GM11168 (cell line): ENCODE data around the gene LIN28A.

Source experiments
- in situ Hi-C: fragments of 300-500 bp; cut with MboI; formaldehyde crosslinking; loops from one replicate; pipeline ENCODE4 v1.12.0; 2022; ENCODE audit warnings: low sequenced_read_pairs; ENCODE audit not compliant: unreplicated experiment

The LIN28A gene

DNA sequence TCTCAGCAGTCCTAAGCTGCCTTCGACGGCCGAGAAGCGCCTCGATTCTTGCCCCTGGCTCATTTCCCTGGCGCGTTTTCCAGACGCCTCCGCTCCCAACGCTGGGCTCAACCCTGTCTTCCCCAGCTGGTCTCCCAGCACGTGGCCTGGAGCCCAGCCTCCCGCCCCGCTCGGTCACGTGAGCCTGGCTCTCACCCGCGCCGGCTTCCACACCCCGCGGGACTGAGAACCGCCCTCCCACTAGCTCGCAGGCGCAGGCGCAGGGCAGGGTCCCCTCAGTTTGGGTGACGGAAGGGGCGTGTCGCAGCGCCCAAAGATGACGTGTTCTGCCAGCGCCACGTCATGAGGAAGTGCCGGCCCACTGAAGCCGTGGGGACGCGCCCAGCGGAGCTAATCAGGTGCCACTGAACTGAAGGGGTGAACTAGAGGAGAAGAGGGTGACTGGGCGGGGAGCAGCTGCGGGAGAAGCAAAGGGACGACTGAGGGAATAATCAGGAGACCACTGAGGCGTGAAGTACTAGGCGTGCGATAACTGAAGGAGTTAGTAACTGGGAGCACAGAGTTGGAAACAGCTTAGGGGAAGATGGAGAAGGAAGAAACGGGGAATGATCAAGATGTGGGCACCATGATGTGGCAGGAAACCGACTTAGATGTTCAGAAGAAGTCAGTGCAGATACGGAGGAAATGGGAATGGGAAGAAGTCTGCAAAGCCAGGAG lies 21.5 kb downstream of the LIN28A start, which contains the start of gene DHDDS:
Gene DHDDS (plus strand): TSS at position 343 of the 717 bp plus-strand sequence. CDS start 625 bp downstream, outside the sequence.
- in situ Hi-C loops: no loop called here

DNA sequence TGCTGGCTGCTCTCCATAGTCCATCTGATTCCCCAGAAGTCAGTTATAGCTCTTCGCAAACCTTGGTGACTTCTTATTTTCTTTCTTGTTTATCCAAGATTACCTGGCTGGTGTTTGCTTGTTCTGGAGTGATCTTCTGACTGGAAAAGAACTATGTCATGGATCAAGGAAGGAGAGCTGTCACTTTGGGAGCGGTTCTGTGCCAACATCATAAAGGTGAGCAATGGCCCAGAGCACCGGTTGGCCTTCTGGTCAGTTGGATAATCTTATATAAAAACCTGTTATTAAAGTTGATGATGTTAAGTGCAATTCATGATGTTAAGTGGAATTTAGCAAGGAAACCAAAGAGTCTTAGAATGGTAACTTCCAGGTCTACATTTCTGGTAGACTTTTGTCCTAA lies 22.2 kb downstream of the LIN28A start:
- in situ Hi-C loops: no loop called here

DNA sequence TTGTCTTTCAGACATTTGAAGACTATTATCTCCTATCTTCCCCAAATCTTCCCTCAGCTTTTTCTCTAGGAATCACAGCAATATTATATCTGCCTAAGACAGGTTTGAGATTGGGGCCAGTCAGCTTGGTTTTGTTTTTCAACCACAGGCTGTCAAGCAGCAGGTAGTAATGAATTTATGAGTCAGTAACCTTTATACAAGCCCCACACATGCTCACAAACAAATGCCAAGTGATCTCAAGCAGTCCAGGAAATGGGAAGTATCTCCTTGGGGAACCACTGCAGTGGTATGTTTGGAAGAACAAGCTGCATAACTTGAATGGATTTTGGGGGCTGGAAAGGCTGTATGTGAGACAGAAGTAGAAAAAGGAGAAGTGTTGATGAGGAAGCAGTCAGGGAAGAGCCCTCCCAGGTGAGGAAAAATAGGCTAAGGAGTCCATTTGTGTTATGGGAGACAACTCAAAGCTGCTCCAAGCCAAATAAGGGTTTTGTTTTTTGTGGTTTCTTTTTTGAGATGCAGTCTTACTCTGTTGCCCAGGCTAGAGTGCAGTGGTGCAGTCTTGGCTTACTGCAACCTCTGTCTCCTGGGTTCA lies 23.6 kb downstream of the LIN28A start:
- in situ Hi-C loops: no loop called here

DNA sequence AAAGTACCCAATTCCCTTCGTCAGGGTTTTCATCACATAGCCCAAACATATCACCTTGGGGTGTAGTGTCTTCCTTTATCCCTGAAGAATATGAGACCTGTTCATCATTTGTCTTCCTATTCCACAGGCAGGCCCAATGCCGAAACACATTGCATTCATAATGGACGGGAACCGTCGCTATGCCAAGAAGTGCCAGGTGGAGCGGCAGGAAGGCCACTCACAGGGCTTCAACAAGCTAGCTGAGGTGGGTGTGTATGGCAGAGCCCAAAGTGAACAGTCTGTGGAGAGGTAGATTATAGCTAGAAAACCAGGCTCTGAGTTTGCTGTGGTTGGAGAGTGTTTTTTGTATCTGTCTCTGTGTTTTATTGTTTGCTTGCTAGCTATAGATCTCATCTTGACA lies 27.4 kb downstream of the LIN28A start:
- in situ Hi-C loops: no loop called here

DNA sequence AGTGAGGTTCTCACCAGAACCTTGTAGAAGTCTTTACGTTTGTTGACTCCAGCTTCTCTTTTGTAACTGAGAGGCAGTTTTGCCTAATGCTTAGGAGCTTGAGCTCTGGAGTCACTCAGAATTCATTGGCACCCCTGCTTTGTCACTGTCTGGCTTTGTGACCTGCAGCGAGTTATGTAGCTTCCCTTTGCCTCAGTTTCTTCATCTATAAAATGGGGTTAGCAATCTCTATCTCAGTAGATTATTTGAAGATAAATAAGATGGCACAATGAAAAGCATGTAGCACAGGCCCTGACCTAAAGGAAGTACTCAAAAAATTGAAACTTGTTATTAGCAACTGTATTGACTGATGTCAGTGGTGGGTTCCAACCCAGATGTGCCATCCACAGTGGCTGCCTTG lies 29.6 kb downstream of the LIN28A start:
- in situ Hi-C loops: no loop called here

DNA sequence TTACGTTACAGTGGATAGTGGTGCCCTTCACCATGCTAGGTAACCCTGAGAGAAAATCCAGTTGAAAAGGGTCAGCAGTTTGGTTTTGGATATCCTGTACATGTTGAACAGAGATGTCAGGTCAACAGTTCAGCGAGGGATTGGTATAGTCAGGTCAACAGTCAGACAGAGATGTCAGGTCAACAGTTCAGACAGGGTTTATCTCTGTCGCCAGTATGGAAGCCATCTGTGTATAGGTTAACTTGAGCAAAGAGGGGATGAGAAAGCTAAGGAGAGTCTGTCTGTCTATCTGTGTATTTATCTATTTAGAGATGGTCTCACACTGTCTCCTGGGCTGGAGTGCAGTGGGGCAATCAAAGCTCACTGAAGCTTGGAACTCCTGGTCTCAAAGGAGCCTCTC lies 39.3 kb downstream of the LIN28A start:
- in situ Hi-C loops: no loop called here

DNA sequence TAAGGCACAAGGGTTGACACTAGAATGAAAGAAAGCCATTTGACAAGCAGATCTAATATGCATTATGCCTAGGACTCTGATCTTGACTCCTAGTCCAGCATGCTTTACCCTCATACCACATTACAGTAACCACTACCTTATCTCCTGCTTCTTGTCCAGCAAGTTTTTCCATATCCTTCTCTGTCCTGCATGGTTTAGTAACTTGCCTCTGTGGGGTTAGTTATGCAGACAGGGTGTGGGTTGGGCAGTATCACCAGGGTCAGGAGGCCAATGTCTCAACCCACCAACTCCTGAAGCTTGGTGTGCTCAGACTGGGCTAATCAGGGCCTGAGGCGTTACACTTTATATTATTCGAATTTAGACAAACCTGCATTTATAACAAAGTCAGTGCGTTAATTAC lies 40.3 kb downstream of the LIN28A start:
- in situ Hi-C loops: no loop called here

DNA sequence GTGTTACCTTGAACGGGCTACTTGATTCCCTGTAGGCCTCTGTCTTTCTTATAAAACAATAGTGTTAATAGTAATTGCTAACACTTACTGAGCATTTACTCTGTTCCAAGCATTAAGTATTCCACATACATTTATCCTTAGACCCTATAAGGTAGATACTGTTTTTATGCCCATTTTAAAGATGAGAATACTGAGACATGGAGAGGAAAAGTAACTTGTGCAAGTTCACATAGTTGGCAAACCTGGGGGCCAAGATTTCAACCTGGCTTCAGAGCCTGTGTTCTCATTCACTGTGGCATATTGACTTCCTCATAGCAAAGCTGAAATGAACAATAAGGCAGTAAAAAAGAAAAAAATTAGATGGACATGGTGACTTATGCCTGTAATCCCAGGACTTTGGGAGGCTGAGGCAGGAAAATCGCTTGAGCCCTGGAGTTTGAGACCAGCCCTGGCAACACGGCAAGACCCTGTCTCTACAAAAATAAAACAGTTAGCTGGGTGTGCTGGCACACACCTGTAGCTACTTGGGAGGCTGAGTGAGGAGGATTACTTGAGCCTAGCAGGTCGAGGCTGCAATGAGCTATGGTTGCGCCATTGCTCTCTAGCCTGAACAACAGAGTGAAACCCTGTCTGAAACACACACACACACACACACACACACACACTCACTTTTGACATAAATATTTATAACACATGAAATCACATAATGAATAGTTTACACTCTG lies 42.0 kb downstream of the LIN28A start:
- in situ Hi-C loops: no loop called here

DNA sequence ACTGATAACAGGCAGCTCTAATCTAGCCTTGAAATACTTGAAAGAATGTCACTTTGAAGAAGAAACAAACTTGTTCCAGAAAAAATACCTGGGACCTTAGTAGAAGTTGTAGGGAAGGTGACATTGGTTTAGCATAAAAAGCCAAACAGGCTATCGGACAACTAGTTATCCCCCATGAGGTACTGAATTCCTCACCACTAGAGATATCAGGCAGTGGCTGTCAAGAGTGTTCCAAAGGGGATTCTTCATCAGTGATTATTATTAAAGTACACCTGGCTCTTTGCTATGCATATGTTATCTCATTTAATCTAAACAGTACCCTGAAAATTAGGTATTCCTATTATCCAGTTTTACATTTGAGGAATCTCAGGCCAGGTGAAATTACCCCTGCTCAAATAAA lies 48.5 kb downstream of the LIN28A start:
- in situ Hi-C loops: no loop called here

DNA sequence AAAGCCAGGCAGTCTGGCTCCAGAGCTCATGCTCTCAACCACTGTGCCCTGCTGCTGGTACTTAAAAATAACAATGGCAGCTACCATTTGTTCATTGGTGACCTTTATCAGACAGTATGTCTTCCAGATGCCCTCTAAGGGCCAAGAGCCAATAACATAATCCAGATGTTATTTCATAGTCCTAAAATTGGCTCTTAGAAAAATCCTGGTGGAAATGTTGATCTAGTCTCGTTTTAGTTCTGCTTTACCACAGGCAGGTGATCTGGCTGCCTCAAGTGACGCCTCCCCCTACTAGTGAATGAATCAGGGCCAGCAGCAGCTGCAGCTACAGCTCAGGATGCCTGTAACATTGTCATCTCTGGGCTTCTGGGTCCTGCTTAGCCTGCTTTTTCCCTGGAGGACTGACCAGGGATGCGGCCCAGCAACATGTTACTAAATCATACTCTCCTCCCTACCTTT lies 49.0 kb downstream of the LIN28A start:
- in situ Hi-C loops: no loop called here

DNA sequence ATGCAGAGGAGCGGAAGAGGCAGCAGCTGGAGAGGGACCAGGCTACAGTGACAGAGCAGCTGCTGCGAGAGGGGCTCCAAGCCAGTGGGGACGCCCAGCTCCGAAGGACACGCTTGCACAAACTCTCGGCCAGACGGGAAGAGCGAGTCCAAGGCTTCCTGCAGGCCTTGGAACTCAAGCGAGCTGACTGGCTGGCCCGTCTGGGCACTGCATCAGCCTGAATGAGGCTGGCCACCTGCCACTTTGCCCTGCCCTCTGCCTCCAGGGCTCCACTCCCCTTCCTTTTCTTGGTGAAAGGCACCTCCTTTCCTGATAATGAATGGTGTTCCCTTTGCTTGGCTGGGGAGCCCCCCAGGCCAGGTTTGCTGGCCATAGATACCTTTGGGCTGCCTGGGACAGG lies 58.3 kb downstream of the LIN28A start:
- in situ Hi-C loops: no loop called here

DNA sequence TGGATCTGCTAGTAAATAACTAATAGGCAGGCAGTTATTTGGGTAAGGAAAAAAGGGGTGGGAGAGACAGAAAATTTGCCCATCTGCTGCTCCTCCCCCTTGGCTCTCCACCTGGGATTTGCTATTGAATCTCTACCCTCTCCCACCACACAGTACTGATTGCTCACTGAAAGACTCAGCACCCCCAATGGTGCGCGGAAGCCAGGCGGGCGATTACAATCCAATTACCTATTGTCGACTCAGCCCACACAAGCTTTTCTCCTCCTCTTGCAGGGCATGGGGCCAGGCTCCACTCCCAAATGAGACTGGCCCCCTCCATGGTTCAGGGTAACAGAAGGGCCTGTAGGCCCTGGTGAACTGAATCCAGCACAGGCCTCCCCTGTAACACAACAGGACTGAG lies 58.9 kb downstream of the LIN28A start:
- in situ Hi-C loops: no loop called here

DNA sequence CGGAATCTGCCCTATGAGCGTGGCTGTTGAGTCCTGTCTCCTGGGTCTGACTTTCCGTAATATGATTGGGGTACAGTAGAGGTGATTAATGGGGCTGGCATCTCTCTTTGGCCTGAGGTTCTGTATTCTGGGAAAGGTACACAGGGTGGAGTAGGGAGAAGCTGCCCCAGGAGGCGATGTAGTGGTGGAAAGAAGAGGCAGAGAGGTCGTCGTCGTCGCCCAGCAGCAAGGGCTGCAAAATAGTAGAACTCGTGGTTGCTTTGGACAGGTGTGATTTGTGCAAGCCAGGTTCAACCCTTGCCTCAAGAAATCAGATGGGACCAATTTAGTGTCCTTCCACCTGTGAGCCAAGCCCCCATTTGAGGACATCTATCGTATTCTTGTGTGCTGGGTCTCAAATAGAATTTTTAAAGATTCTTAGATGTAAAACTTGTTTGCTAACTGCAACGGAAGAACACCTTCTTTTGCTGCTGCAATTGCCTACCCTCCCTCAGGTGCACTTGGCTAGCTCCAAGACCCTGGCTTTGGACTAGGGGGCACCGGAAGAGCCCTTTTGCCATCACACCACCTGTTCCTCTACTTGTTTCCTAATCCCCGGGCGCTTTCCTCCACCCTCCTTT lies 60.4 kb downstream of the LIN28A start:
- in situ Hi-C loops: no loop called here

DNA sequence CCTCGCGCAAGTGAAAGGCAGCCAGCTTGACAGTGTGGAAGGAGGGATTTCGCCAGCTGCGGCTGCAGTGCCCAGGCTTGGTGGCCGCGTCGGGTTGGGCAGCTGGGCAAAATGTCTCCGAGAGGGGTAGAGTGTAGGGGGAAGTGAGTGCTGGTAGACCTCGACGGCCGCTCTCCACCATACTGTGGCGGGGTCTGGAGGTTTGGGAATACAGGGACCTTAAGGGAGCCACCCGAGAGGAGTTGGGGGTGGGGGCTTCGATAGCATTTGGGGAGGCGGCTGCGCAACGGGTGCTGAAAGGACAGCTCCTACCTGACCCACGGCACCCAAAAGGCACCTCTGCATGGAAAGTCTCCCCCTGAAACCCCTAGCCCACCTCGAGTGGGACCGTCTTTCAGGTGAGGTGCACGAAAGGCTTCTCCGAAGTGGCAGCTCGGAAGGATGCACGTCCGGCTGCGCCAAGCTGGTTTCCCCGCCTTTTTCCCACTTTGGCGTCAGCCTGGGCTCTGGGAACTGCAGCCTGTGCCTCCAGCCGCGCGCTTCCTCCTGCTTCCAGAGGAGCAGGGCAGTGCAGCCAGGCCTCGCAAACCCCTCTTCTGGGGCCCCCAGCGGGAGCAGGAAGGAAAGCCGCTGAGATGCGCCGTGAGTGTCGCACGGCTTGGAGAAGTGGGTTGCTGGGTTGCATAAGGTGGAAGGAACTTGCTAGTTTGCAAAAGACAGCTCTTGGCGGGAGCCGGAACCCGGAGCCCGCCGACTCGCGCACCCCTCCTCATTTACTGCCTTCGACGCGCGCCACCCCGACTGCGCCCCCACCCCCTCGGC lies 61.1 kb downstream of the LIN28A start:
- in situ Hi-C loops: no loop called here

DNA sequence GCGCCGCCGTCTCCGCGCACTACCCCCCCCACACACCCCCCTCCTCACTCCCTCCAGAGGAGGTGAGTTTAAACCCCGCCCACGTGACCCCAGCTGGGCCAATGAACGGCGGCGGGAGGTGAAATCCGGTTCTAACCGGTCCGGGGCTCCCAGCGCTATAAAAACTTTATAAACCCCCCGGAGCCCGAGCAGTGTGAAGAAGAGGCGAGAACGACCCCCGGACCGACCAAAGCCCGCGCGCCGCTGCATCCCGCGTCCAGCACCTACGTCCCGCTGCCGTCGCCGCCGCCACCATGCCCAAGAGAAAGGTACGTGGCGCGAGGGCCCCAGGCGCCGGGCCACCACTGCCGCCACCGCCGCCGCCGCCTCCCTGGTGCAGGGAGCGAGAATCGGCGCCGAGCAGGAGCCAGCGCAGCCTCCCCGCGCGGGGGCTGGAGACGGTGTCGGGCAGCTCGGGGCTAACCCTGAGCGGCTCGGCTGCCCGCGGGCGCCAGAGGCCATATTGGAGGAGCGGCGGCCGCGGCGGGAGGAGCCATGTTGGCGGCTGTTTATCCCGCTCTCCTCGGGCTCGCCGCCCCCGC lies 61.8 kb downstream of the LIN28A start, which contains the start of gene HMGN2:
Gene HMGN2 (plus strand): TSS at position 121 of the 581 bp plus-strand sequence. CDS start 173 bp downstream, at position 294.
- in situ Hi-C loops: no loop called here

DNA sequence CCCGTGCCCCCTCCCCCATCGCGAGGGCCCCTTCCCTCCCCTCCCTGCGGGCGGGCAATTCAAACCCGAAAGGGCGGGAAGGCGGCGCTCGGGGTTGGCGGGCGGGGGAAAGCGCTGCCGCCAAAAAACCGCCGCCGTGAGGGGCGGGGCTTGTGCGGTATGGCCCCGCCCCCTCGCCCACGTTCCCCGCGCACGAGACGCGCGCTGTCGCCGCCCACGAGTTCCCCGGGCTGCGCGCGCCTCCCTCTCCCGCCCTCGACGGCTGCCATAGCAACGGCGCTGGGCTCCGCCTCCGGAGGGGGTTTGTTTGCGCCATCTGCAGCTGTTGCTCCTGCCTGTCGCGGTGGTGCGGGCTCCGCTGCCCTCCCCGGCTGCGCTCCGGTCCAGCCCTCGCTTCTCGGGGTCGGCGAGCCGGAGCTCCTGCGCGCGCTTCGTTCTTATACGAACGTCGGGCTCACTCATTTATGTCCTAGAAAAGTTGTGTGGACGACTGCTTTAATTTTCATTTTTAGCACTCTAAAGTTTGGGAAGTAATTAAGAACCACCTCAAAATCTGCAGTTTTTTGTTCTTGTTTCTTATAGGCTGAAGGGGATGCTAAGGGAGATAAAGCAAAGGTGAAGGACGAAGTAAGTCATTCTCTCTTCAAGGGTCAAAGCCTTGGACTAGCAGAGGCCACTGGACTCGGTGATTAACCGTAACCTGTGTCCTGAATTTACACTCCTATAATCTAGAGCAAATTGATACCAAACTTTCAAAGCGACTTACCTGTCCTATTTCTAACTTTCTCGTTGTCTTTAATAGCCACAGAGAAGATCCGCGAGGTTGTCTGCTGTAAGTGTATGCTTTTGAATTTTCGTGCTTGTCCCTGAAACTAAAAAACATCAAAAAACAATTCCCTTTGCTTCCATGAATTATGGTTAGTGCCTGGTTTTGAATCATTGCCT lies 62.6 kb downstream of the LIN28A start:
- in situ Hi-C loops: no loop called here

DNA sequence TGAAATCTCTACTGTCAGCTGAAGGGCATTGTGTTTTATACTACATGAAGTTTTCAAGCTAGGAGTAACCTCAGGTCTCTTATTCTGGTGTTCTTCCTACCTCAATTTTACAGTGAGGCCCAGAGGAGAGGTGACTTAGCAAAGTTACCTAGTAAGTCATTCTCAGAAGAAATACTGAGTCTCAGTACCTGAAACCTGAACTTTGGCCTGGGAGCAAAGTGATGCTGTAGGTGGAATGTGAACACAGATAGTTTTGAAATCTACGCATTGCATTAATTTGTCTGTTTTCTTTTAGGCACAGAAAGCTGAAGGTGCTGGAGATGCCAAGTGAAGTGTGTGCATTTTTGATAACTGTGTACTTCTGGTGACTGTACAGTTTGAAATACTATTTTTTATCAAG lies 64.2 kb downstream of the LIN28A start:
- in situ Hi-C loops: no loop called here

DNA sequence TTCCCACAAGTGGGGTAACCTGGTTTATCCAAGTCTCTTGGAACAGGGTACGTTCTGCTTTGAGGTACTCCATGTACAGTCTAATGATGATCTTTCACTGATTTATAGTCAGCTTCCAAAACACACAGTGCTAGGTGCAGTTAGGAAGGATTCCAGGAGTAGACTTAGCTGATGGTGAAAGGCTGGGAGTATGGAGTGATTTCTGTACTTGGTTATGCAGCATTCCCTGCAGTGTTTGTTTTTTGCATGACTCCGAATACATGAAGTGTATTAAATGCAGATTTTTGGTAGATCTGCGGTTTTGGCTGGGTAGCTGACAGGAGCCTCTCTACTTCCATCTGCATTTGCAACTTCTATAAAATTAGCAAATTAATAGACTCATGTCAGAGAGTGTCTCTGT lies 65.4 kb downstream of the LIN28A start:
- in situ Hi-C loops: no loop called here

DNA sequence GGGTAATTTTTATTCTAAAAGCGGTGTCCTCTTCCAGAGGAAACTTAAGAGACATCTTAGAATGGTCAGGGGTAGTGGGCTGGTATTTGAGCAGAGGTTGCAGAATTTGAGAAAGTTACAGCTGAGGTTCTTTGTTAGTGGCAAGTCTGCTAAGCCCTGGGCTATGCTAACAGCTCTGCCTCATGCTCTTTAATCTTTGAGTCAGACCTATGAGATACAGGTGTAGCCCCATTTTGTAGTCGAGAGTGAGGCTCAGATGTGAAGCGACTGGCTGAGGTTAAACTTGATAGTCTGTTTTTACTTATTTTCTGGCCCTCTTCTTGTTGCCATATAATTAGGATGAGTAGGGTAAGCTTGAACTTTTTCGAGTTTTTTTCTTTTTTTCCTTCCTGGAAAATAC lies 66.3 kb downstream of the LIN28A start:
- in situ Hi-C loops: no loop called here
